IMR-90 (cell line): ENCODE measurements around the gene MOCOS. TPM values are rescaled to one million over a fixed set of nuclear protein-coding genes. Genes with fewer than 3 reads are reported as not detected.

Experiments
- ATAC-seq: fragments of 200-7000 bp; cut with Tn5 transposase; 2 replicates; pipeline ENCODE4 v1.9.1; 2020; ENCODE audit warnings: low read depth, mild to moderate bottlenecking, moderate library complexity
- BruUV-seq: library from RNA; stranded (reverse); fragments of 400-500 nt; replicated peaks from 2 replicates; lab custom pipeline; 2021; lab: Mats Ljungman, UMichigan
- CTCF ChIA-PET: fragments of 300-600 bp; formaldehyde crosslinking; extraction: SDS; loops from one replicate; lab custom pipeline; 2021; ENCODE audit warnings: antibody characterized with exemption; lab: Yijun Ruan, JAX
- POLR2A ChIA-PET: fragments of 300-600 bp; sonication (Branson Sonifier 250); formaldehyde crosslinking; loops from one replicate; lab custom pipeline; 2022; ENCODE audit warnings: antibody characterized with exemption; ENCODE audit not compliant: unreplicated experiment; lab: Charles Lee
- DNase-seq: peaks from one replicate; pipeline ENCODE4 v3.0.0; 2013
- H2AFZ ChIP-seq: replicated peaks from 2 replicates; pipeline ENCODE3; 2013; ENCODE audit warnings: low read length, mild to moderate bottlenecking; ENCODE audit not compliant: poor library complexity
- H2AK5ac ChIP-seq: 2 replicates; pipeline ENCODE4 v1.6.1; 2013; ENCODE audit warnings: low read depth, low read length, inconsistent platforms
- H2AK9ac ChIP-seq: replicated peaks from 2 replicates; pipeline ENCODE3; 2013; ENCODE audit warnings: mild to moderate bottlenecking, low read depth, low read length, moderate library complexity; ENCODE audit not compliant: poor library complexity
- H2BK120ac ChIP-seq: 2 replicates; pipeline ENCODE4 v1.6.1; 2013; ENCODE audit warnings: low read depth, low read length, inconsistent platforms
- H2BK15ac ChIP-seq: 3 replicates; pipeline ENCODE4 v1.6.1; 2013; ENCODE audit warnings: low read depth, low read length, inconsistent platforms
- H2BK20ac ChIP-seq: 2 replicates; pipeline ENCODE4 v1.6.1; 2013; ENCODE audit warnings: low read depth, mild to moderate bottlenecking, inconsistent platforms, low read length, moderate library complexity
- H2BK5ac ChIP-seq: 2 replicates; pipeline ENCODE4 v1.6.1; 2013; ENCODE audit warnings: mild to moderate bottlenecking, low read depth, low read length, inconsistent platforms; ENCODE audit not compliant: poor library complexity, severe bottlenecking
- H3K14ac ChIP-seq: replicated peaks from 2 replicates; pipeline ENCODE4 v1.6.1; 2013; ENCODE audit warnings: low read depth, low read length, inconsistent platforms
- H3K18ac ChIP-seq: 2 replicates; pipeline ENCODE4 v1.6.1; 2013; ENCODE audit warnings: low read depth, low read length, control low read depth
- H3K23ac ChIP-seq: 2 replicates; pipeline ENCODE4 v1.6.1; 2013; ENCODE audit warnings: low read depth, low read length, inconsistent platforms
- H3K27ac ChIP-seq: 2 replicates; pipeline ENCODE4 v1.5.1; 2013; ENCODE audit warnings: mild to moderate bottlenecking, control low read depth, low read length; ENCODE audit not compliant: insufficient read depth
- H3K27me3 ChIP-seq: 2 replicates; pipeline ENCODE4 v1.6.1; 2013; ENCODE audit warnings: low read length; ENCODE audit not compliant: control insufficient read depth, insufficient read depth
- H3K36me3 ChIP-seq: 2 replicates; pipeline ENCODE4 v1.6.1; 2013; ENCODE audit warnings: low read length, mixed read lengths; ENCODE audit not compliant: control insufficient read depth, insufficient read depth
- H3K4ac ChIP-seq: 2 replicates; pipeline ENCODE4 v1.6.1; 2013; ENCODE audit warnings: low read depth, low read length, inconsistent platforms
- H3K4me1 ChIP-seq: 2 replicates; pipeline ENCODE4 v1.6.1; 2013; ENCODE audit warnings: low read length, mixed read lengths; ENCODE audit not compliant: control insufficient read depth, insufficient read depth
- H3K4me2 ChIP-seq: 2 replicates; pipeline ENCODE4 v1.6.1; 2013; ENCODE audit warnings: low read depth, mild to moderate bottlenecking, control low read depth, low read length, moderate library complexity
- H3K4me3 ChIP-seq: 2 replicates; pipeline ENCODE4 v1.5.1; 2013; ENCODE audit warnings: low read depth, mild to moderate bottlenecking, control low read depth, low read length, moderate library complexity; ENCODE audit not compliant: insufficient read depth
- H3K56ac ChIP-seq: 2 replicates; pipeline ENCODE4 v1.6.1; 2013; ENCODE audit warnings: low read length, inconsistent platforms; ENCODE audit not compliant: insufficient read depth; ENCODE audit errors: extremely low read depth
- H3K79me1 ChIP-seq, 2 experiments: 2 replicates each; pipeline ENCODE4 v1.6.1; 2013; ENCODE audit warnings: low read length in 2 of 2, inconsistent platforms in 1 of 2, low read depth in 1 of 2
- H3K9ac ChIP-seq: 2 replicates; pipeline ENCODE4 v1.6.1; 2013; ENCODE audit warnings: low read depth, low read length, control low read depth
- H3K9me1 ChIP-seq: 2 replicates; pipeline ENCODE4 v1.6.1; 2013; ENCODE audit warnings: low read length, inconsistent platforms; ENCODE audit not compliant: insufficient read depth
- H3K9me3 ChIP-seq: 2 replicates; pipeline ENCODE4 v1.6.1; 2013; ENCODE audit warnings: low read length; ENCODE audit not compliant: control insufficient read depth, insufficient read depth
- H4K20me1 ChIP-seq: 2 replicates; pipeline ENCODE4 v1.6.1; 2013; ENCODE audit warnings: low read length, inconsistent platforms; ENCODE audit not compliant: insufficient read depth
- H4K5ac ChIP-seq: 2 replicates; pipeline ENCODE4 v1.6.1; 2013; ENCODE audit warnings: mild to moderate bottlenecking, low read depth, low read length, control low read depth
- H4K8ac ChIP-seq, 2 experiments: 2 replicates each; pipeline ENCODE4 v1.6.1; 2013; ENCODE audit warnings: low read depth in 2 of 2, low read length in 2 of 2, control low read depth in 1 of 2, inconsistent platforms in 1 of 2
- H4K91ac ChIP-seq: 2 replicates; pipeline ENCODE4 v1.6.1; 2013; ENCODE audit warnings: low read depth, low read length, inconsistent platforms; ENCODE audit not compliant: insufficient read depth
- BHLHE40 ChIP-seq: fragments of 150-350 bp; IDR thresholded peaks from 2 replicates; pipeline ENCODE4 v1.6.1; 2016; ENCODE audit warnings: mild to moderate bottlenecking, low read depth, low read length
- CEBPB ChIP-seq: IDR thresholded peaks from 2 replicates; pipeline ENCODE4 v1.6.1; 2012; ENCODE audit warnings: low read depth, low read length, improper control_type of control experiment
- CHD1 ChIP-seq: IDR thresholded peaks from 2 replicates; pipeline ENCODE4 v1.6.1; 2012; ENCODE audit warnings: low read depth, low read length, improper control_type of control experiment
- FOS ChIP-seq: fragments of 150-350 bp; IDR thresholded peaks from 2 replicates; pipeline ENCODE4 v1.6.1; 2016; ENCODE audit warnings: low read depth, low read length
- MAFK ChIP-seq: IDR thresholded peaks from 2 replicates; pipeline ENCODE4 v1.6.1; 2012; ENCODE audit warnings: low read depth, low read length, improper control_type of control experiment
- MAZ ChIP-seq: IDR thresholded peaks from 2 replicates; pipeline ENCODE4 v1.6.1; 2012; ENCODE audit warnings: low read depth, mild to moderate bottlenecking, low read length, improper control_type of control experiment, moderate library complexity, borderline replicate concordance
- NFE2L2 ChIP-seq: fragments of 150-350 bp; IDR thresholded peaks from 2 replicates; pipeline ENCODE4 v1.6.1; 2016; ENCODE audit warnings: low read depth, mild to moderate bottlenecking, low read length
- POLR2A ChIP-seq: IDR thresholded peaks from 2 replicates; pipeline ENCODE4 v1.6.1; 2012; ENCODE audit warnings: mild to moderate bottlenecking, low read depth, low read length
- RAD21 ChIP-seq: IDR thresholded peaks from 2 replicates; pipeline ENCODE4 v1.6.1; 2012; ENCODE audit warnings: low read length, improper control_type of control experiment
- WGBS, 2 experiments: methylation state at CpG; one replicate each; pipeline versions ENCODE4 v1.1.5 to v1.1.7; 2013; ENCODE audit warnings: missing lambda C conversion rate in 2 of 2; ENCODE audit not compliant: insufficient read length in 1 of 2; ENCODE audit errors: extremely low coverage in 2 of 2; 5-methylcytosine and 5-hydroxymethylcytosine counted together
- dilution Hi-C: fragments of 300-500 bp; cut with HindIII; formaldehyde crosslinking; loops from one replicate; pipeline ENCODE4 v1.14.3; 2018; ENCODE audit warnings: low sequenced_read_pairs; ENCODE audit not compliant: unreplicated experiment
- in situ Hi-C: fragments of 300-500 bp; cut with MboI; formaldehyde crosslinking; loops from 3 replicates; pipeline ENCODE4 v1.14.3; 2019; ENCODE audit warnings: low sequenced_read_pairs, inconsistent platforms, mixed read lengths
- intact Hi-C: fragments of 100-400 bp; cut with micrococcal nuclease; formaldehyde crosslinking; loops from 2 replicates; pipeline ENCODE4 v1.10.0; 2022
- polyA plus RNA-seq, 3 experiments: library from polyadenylated mRNA; depleted of rRNA; stranded (reverse); fragments of >200 nt; gene quantifications; 2 replicates each; pipeline ENCODE4 v1.2.3, GENCODE V29; 2012; ENCODE audit warnings: low replicate concordance in 1 of 3
- total RNA-seq: library from RNA; depleted of rRNA; stranded (reverse); fragments of >200 nt; gene quantifications from 2 replicates; pipeline ENCODE4 v1.2.3, GENCODE V29; 2012
- TF ChIP-seq, protein P1 (sequence below): conservative IDR thresholded peaks from 2 replicates; pipeline ENCODE4 v1.5.1; 2012; ENCODE audit warnings: mild to moderate bottlenecking, low read depth, low read length, improper control_type of control experiment
- TF ChIP-seq, protein P2 (sequence below): fragments of 150-350 bp; IDR thresholded peaks from 2 replicates; pipeline ENCODE4 v1.6.1; 2016; ENCODE audit warnings: low read depth, mild to moderate bottlenecking, low read length, moderate library complexity, borderline replicate concordance
- TF ChIP-seq, protein P3 (sequence below): fragments of 150-350 bp; IDR thresholded peaks from 2 replicates; pipeline ENCODE4 v1.6.1; 2017; ENCODE audit warnings: mild to moderate bottlenecking, antibody characterized with exemption, low read length, low read depth

MOCOS gene
- total and polyA plus RNA-seq, 2 of the 4 experiments (the other 2 are of a cell fraction), result 1.1 to 2.2 TPM

DNA sequence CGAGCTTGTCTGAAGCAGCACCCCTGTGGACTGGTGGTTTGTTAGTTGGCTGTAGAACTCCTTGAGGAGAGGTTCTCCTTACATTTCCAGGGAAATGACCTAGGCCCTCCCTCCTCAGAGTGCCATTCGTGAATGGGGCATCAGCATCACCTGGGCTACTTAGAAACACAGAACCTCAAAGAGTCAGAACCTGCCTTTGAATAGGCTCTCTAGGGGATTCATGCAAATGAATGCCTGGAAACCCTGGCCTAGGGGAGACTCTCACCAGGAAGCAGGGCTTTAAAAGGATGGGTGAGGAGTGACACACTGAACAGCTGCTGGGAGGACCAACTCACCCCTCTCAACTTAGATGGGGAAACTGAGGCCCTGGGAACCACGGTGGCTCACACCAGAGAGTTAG is 2.1 kb upstream of the MOCOS start:
- Histone ChIP-seq H3K18ac (no peak overlapping the region), H4K5ac (no peak overlapping the region), H2BK15ac (no peak overlapping the region), H3K4me1 (peaks cover 19% of the 10 kb centered on the region; the same call in 1 of the 2 replicates), H3K56ac (no peak overlapping the region), H3K4ac (no peak overlapping the region), H4K8ac (no peak overlapping the region), H3K14ac (no peak overlapping the region), H3K9me1 (peaks cover 13% of the 10 kb centered on the region; the same call in 1 of the 2 replicates), H2AK9ac (no peak overlapping the region), H4K91ac (no peak overlapping the region), H2BK5ac (no peak overlapping the region), H3K36me3 (no peaks in the 10 kb centered on the region), H2AK5ac (no peak overlapping the region), H3K9me3 (no peaks in the 10 kb centered on the region), H3K27ac (no peak overlapping the region), H4K20me1 (no peaks in the 10 kb centered on the region), H3K23ac (no peak overlapping the region), H3K4me3 (no peak overlapping the region), H3K4me2 (no peak overlapping the region), H2BK120ac (no peak overlapping the region), H3K27me3 (no peaks in the 10 kb centered on the region), H2BK20ac (no peak overlapping the region), H2AFZ (no peak overlapping the region), H3K79me1 (peaks cover 7 to 23% of the 10 kb centered on the region in 2 experiments; a peak in 3 of 4 replicates), H3K9ac (no peak overlapping the region)
- POLR2A ChIA-PET, result no interaction called here
- TF ChIP-seq, protein P1, sequence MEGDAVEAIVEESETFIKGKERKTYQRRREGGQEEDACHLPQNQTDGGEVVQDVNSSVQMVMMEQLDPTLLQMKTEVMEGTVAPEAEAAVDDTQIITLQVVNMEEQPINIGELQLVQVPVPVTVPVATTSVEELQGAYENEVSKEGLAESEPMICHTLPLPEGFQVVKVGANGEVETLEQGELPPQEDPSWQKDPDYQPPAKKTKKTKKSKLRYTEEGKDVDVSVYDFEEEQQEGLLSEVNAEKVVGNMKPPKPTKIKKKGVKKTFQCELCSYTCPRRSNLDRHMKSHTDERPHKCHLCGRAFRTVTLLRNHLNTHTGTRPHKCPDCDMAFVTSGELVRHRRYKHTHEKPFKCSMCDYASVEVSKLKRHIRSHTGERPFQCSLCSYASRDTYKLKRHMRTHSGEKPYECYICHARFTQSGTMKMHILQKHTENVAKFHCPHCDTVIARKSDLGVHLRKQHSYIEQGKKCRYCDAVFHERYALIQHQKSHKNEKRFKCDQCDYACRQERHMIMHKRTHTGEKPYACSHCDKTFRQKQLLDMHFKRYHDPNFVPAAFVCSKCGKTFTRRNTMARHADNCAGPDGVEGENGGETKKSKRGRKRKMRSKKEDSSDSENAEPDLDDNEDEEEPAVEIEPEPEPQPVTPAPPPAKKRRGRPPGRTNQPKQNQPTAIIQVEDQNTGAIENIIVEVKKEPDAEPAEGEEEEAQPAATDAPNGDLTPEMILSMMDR, result no peak
- TF ChIP-seq, protein P2, sequence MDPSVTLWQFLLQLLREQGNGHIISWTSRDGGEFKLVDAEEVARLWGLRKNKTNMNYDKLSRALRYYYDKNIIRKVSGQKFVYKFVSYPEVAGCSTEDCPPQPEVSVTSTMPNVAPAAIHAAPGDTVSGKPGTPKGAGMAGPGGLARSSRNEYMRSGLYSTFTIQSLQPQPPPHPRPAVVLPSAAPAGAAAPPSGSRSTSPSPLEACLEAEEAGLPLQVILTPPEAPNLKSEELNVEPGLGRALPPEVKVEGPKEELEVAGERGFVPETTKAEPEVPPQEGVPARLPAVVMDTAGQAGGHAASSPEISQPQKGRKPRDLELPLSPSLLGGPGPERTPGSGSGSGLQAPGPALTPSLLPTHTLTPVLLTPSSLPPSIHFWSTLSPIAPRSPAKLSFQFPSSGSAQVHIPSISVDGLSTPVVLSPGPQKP, result no peak
- no peak for TF ChIP-seq MAZ
- TF ChIP-seq POLR2A, result no peak
- TF ChIP-seq, protein P3, sequence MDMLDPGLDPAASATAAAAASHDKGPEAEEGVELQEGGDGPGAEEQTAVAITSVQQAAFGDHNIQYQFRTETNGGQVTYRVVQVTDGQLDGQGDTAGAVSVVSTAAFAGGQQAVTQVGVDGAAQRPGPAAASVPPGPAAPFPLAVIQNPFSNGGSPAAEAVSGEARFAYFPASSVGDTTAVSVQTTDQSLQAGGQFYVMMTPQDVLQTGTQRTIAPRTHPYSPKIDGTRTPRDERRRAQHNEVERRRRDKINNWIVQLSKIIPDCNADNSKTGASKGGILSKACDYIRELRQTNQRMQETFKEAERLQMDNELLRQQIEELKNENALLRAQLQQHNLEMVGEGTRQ, result no peak
- TF ChIP-seq CHD1, result no peak
- TF ChIP-seq NFE2L2, result no peak
- TF ChIP-seq RAD21, result no peak
- TF ChIP-seq FOS, result no peak
- TF ChIP-seq CEBPB, result no peak
- no peak for TF ChIP-seq BHLHE40
- TF ChIP-seq MAFK, result no peak
- WGBS, 2 experiments, result 80% methylated on average over 1 of the region's 3 CpGs; no CpG with 5 or more reads in 1 of the 2 experiments
- dilution Hi-C loops, result no loop called here
- BruUV-seq, result no TSS peak
- in situ Hi-C loops, result no loop called here
- DNase-seq, result no peak
- intact Hi-C loops, result no loop called here
- no peak for ATAC-seq
- CTCF ChIA-PET, result no interaction called here
